CD4-positive, alpha-beta T cell (primary cell): ENCODE results near the gene CMPK2. TPM values are rescaled to one million over a fixed set of nuclear protein-coding genes. Genes with fewer than 3 reads are reported as not detected.

Experiments
- ATAC-seq: fragments of 200-7000 bp; cut with Tn5 transposase; one replicate; pipeline ENCODE4 v1.10.0; 2022; ENCODE audit warnings: mild to moderate bottlenecking; ENCODE audit not compliant: poor library complexity
- CTCF ChIA-PET: fragments of 350-600 bp; sonication (Branson Sonifier 250); formaldehyde crosslinking; loops from one replicate; lab custom pipeline; 2021; ENCODE audit warnings: antibody characterized with exemption, inconsistent platforms; lab: Charles Lee
- POLR2A ChIA-PET: fragments of 350-600 bp; sonication (Branson Sonifier 250); formaldehyde crosslinking; loops from one replicate; lab custom pipeline; 2021; ENCODE audit warnings: antibody characterized with exemption, inconsistent platforms; lab: Charles Lee
- DNase-seq, 14 experiments: peaks; one replicate each; pipeline ENCODE4 v3.0.0-alpha.2; 2013 to 2020; ENCODE audit warnings: mixed read lengths in 2 of 14
- H3K27ac ChIP-seq, 2 donors: one replicate each; pipeline versions ENCODE4 v1.5.1 to v1.7.0; 2013; ENCODE audit warnings: low read length in 2 of 2, low read depth in 1 of 2, mild to moderate bottlenecking in 1 of 2
- H3K27me3 ChIP-seq, 2 experiments: 1 replicate in 1 of 2; 2 replicates in 1 of 2; pipeline versions ENCODE4 v1.6.1 to v1.7.0; 2013; ENCODE audit warnings: low read length in 2 of 2, control low read depth in 1 of 2, mild to moderate bottlenecking in 1 of 2, moderate library complexity in 1 of 2; ENCODE audit not compliant: insufficient read depth in 2 of 2, control insufficient read depth in 1 of 2
- H3K36me3 ChIP-seq: one replicate; pipeline ENCODE4 v1.6.1; 2013; ENCODE audit warnings: low read length, control low read depth; ENCODE audit not compliant: insufficient read depth
- H3K4me1 ChIP-seq: one replicate; pipeline ENCODE4 v1.6.1; 2013; ENCODE audit warnings: low read length, control low read depth; ENCODE audit not compliant: insufficient read depth
- H3K4me3 ChIP-seq: one replicate; pipeline ENCODE4 v1.5.1; 2013; ENCODE audit warnings: mild to moderate bottlenecking, low read length, moderate library complexity
- H3K9me3 ChIP-seq, 2 experiments: 1 replicate in 1 of 2; 2 replicates in 1 of 2; pipeline versions ENCODE4 v1.6.1 to v1.7.0; 2013; ENCODE audit warnings: low read length in 2 of 2, mild to moderate bottlenecking in 2 of 2, control low read depth in 1 of 2, moderate library complexity in 1 of 2; ENCODE audit not compliant: control insufficient read depth in 1 of 2, insufficient read depth in 1 of 2
- H3K27ac Mint-ChIP-seq: one replicate; pipeline ENCODE4 v1.8.0; 2020; ENCODE audit warnings: mixed read lengths
- H3K27me3 Mint-ChIP-seq: one replicate; pipeline ENCODE4 v1.8.0; 2021; ENCODE audit warnings: mixed read lengths
- H3K36me3 Mint-ChIP-seq: one replicate; pipeline ENCODE4 v1.8.0; 2021; ENCODE audit warnings: low read depth, mixed read lengths
- H3K4me1 Mint-ChIP-seq: one replicate; pipeline ENCODE4 v1.8.0; 2021; ENCODE audit warnings: low read depth, mixed read lengths
- H3K4me3 Mint-ChIP-seq: one replicate; pipeline ENCODE4 v1.8.0; 2020; ENCODE audit warnings: mild to moderate bottlenecking, mixed read lengths
- H3K9me3 Mint-ChIP-seq: one replicate; pipeline ENCODE4 v1.8.0; 2020; ENCODE audit warnings: mixed read lengths
- intact Hi-C, 2 experiments: fragments of 100-400 bp; cut with DNase I in 1 of 2; cut with micrococcal nuclease in 1 of 2; formaldehyde crosslinking; loops; one replicate each; pipeline versions ENCODE4 v1.15.1 to v1.9.0; 2023 to 2025; cut with DNase I, micrococcal nuclease
- total RNA-seq, 174 experiments: library from RNA in 2 of 174; stranded (reverse) in 2 of 174; gene quantifications; one replicate each; pipeline ENCODE4 v1.2.3 and lab custom pipeline; 2021 to 2026
- TF ChIP-seq, protein P1 (sequence below): fragments of 200-600 bp; IDR thresholded peaks from one replicate; pipeline ENCODE4 v1.8.0; 2022; ENCODE audit warnings: antibody characterized with exemption, mild to moderate bottlenecking

Gene CMPK2
- total RNA-seq, 2 experiments from 2014 or later: 6.5 to 7.6 TPM

DNA sequence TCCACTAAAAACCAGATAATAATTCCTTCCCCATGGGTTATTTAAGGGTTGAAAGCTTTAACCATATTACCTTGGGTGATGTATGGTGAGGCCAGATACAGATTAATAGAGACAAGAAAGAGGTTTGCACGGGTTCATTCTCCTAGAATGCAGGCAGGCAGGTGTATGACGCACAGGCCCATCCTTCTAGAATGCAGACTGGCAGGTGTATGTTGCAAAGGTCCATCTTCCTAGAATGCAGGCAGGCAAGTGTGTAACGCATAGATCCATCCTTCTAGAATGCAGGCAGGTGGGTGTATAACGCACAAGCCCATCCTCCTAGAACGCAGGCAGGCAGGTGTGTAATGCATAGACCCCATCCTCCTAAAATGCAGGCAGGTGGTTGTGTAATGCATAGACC, 15.8 kb upstream of the CMPK2 start:
- ATAC-seq (no peak), DNase-seq (no peak)
- H3K36me3 ChIP-seq: no peaks in the 10 kb centered on the region
- H3K4me1 ChIP-seq: peaks cover 25% of the 10 kb centered on the region
- TF ChIP-seq, protein P1, sequence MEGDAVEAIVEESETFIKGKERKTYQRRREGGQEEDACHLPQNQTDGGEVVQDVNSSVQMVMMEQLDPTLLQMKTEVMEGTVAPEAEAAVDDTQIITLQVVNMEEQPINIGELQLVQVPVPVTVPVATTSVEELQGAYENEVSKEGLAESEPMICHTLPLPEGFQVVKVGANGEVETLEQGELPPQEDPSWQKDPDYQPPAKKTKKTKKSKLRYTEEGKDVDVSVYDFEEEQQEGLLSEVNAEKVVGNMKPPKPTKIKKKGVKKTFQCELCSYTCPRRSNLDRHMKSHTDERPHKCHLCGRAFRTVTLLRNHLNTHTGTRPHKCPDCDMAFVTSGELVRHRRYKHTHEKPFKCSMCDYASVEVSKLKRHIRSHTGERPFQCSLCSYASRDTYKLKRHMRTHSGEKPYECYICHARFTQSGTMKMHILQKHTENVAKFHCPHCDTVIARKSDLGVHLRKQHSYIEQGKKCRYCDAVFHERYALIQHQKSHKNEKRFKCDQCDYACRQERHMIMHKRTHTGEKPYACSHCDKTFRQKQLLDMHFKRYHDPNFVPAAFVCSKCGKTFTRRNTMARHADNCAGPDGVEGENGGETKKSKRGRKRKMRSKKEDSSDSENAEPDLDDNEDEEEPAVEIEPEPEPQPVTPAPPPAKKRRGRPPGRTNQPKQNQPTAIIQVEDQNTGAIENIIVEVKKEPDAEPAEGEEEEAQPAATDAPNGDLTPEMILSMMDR: no peak
- no peak overlapping the region for H3K27ac ChIP-seq
- peak overlapping the region; percentile 92 for H3K27ac Mint-ChIP-seq
- no peaks in the 10 kb centered on the region for H3K27me3 ChIP-seq
- CTCF ChIA-PET: interaction anchor here (5.1 kb wide), 1 partner anchor 15 kb away, joined by 38 read pairs; the partner anchor contains the start of gene CMPK2
- no peaks in the 10 kb centered on the region for H3K27me3 Mint-ChIP-seq
- H3K9me3 ChIP-seq: no peaks in the 10 kb centered on the region
- no peak overlapping the region for H3K4me3 Mint-ChIP-seq
- intact Hi-C loops: no loop called here
- no peak overlapping the region for H3K4me3 ChIP-seq
- H3K36me3 Mint-ChIP-seq: peaks cover 28% of the 10 kb centered on the region
- POLR2A ChIA-PET: interaction anchor here (1.0 kb wide), 1 partner anchor 177 kb away, joined by 3 read pairs; no protein-coding TSS in a partner anchor
- H3K4me1 Mint-ChIP-seq: peaks cover 58% of the 10 kb centered on the region
- no peaks in the 10 kb centered on the region for H3K9me3 Mint-ChIP-seq

- Histone ChIP-seq H3K27ac (no peak overlapping the region), H3K4me3 (no peak overlapping the region), H3K4me1 (peaks cover 25% of the 10 kb centered on the region), H3K27me3 (no peaks in the 10 kb centered on the region), H3K36me3 (no peaks in the 10 kb centered on the region), H3K9me3 (no peaks in the 10 kb centered on the region)
- no peaks in the 10 kb centered on the region for H3K9me3 Mint-ChIP-seq
- DNase-seq (no peak), ATAC-seq (no peak)
- H3K27me3 Mint-ChIP-seq: no peaks in the 10 kb centered on the region
- H3K4me3 Mint-ChIP-seq: peak overlapping the region; percentile 54
- intact Hi-C loops: no loop called here
- peak overlapping the region; percentile 92 for H3K27ac Mint-ChIP-seq
- H3K4me1 Mint-ChIP-seq: peaks cover 62% of the 10 kb centered on the region
- TF ChIP-seq, protein P1: no peak
- POLR2A ChIA-PET: interaction anchor here (0.7 to 5.5 kb wide), 6 partner anchors 14 to 177 kb away, joined by 3 to 132 read pairs (median 4); partner anchors contain the start of gene CMPK2
- CTCF ChIA-PET: interaction anchor here (5.1 kb wide), 1 partner anchor 15 kb away, joined by 38 read pairs; the partner anchor contains the start of gene CMPK2
- H3K36me3 Mint-ChIP-seq: peaks cover 25% of the 10 kb centered on the region
Observed at GRCh38 chr2:6881046-6881445, 15.3 kb upstream of the CMPK2 start.

DNA sequence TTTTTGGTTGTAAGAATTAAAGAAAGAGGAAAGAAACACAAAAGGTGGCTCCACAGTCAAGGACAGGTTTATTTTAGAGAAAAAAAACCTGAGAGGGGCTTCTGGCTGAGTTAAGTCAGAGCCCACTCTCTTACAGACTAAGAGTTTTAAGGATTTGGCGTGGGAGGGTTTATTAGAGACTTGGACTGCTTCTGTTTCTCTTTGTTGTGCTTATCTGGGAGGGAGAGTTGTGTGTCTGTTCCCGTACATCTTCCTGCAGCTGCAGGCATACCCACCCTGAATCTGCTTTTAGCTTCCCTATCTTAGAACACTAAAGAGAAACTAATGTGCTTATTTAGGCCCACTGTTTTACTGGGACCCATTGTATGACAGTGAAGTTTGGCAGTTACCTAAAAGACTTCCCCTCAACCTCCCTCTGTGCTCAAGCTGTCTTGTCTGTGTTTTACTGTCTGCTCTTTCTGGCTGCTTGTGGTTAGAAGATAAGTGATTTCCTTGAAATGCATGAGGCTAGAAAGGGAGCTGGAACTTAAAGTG, 14.6 kb upstream of the CMPK2 start:
- DNase-seq (peak in 6 of 14 experiments; percentile 10 to 60 (median 38)), ATAC-seq (peak; percentile 61)
- Histone ChIP-seq H3K27ac (peak overlapping the region in 1 of 2 donors; percentile 56), H3K36me3 (no peaks in the 10 kb centered on the region), H3K9me3 (no peaks in the 10 kb centered on the region), H3K27me3 (no peaks in the 10 kb centered on the region), H3K4me1 (peaks cover 25% of the 10 kb centered on the region), H3K4me3 (no peak overlapping the region)
- Mint-ChIP-seq H3K4me1 (peaks cover 65% of the 10 kb centered on the region), H3K27me3 (no peaks in the 10 kb centered on the region), H3K36me3 (peaks cover 17% of the 10 kb centered on the region), H3K27ac (peak overlapping the region; percentile 92), H3K4me3 (peak overlapping the region; percentile 87), H3K9me3 (no peaks in the 10 kb centered on the region)
- ChIA-PET CTCF (interaction anchor here (1.6 to 5.1 kb wide), 2 partner anchors 14 to 16 kb away, joined by 7 to 38 read pairs; partner anchors contain the start of gene CMPK2), POLR2A (interaction anchor here (0.7 to 5.5 kb wide), 7 partner anchors 13 to 178 kb away, joined by 3 to 132 read pairs (median 4); partner anchors contain the start of gene CMPK2)
- intact Hi-C loops: no loop called here
- TF ChIP-seq, protein P1: no peak
